Heart left ventricle (tissue), 16 donors: Measurements from ENCODE around the gene ERC1. TPM values are rescaled to one million over a fixed set of nuclear protein-coding genes. Genes with fewer than 3 reads are reported as not detected.

Experiments used
- ATAC-seq, 4 donors: fragments of 200-7000 bp; cut with Tn5 transposase; one replicate each; pipeline ENCODE4 v1.9.1; 2020 to 2022; ENCODE audit warnings: moderate library complexity in 4 of 4, mild to moderate bottlenecking in 3 of 4, moderate number of reproducible peaks in 1 of 4
- DNase-seq, 5 donors: peaks; one replicate each; pipeline ENCODE4 v3.0.0-alpha.2; 2020
- H3K27ac ChIP-seq, 12 donors: fragments of 200-600 bp; sonication (generic) in 4 of 12; one replicate each; pipeline versions ENCODE4 v1.5.0 to v1.8.0; 2016 to 2022; ENCODE audit warnings: mild to moderate bottlenecking in 2 of 12
- H3K27me3 ChIP-seq, 9 donors: fragments of 200-600 bp; sonication (generic) in 2 of 9; one replicate each; pipeline versions ENCODE4 v1.5.1 to v1.8.0; 2016 to 2022; ENCODE audit warnings: mild to moderate bottlenecking in 3 of 9
- H3K36me3 ChIP-seq, 9 donors: fragments of 200-600 bp; sonication (generic) in 2 of 9; one replicate each; pipeline versions ENCODE4 v1.5.0 to v1.8.0; 2018 to 2022; ENCODE audit warnings: mild to moderate bottlenecking in 2 of 9
- H3K4me1 ChIP-seq, 12 donors: fragments of 200-600 bp; sonication (generic) in 4 of 12; one replicate each; pipeline versions ENCODE4 v1.5.0 to v1.8.0; 2016 to 2022; ENCODE audit warnings: mild to moderate bottlenecking in 3 of 12
- H3K4me3 ChIP-seq, 12 donors: fragments of 200-600 bp; sonication (generic) in 4 of 12; one replicate each; pipeline versions ENCODE4 v1.5.0 to v1.8.0; 2017 to 2022; ENCODE audit warnings: mild to moderate bottlenecking in 9 of 12, moderate library complexity in 4 of 12
- H3K9me3 ChIP-seq, 12 donors: fragments of 200-600 bp; sonication (generic) in 4 of 12; one replicate each; pipeline versions ENCODE4 v1.5.0 to v1.8.0; 2016 to 2022; ENCODE audit warnings: mild to moderate bottlenecking in 1 of 12
- POLR2A ChIP-seq, 2 donors: fragments of 450-650 bp; IDR thresholded peaks; one replicate each; pipeline ENCODE4 v1.6.1; 2017; ENCODE audit warnings: antibody characterized with exemption in 2 of 2, mild to moderate bottlenecking in 2 of 2, moderate library complexity in 2 of 2
- WGBS, 4 donors: extraction: QIAGEN DNeasy Blood & Tissue Kit in 2 of 4; methylation state at CpG; one replicate each; pipeline versions ENCODE4 v1.1.5 to v1.1.7; 2013 to 2018; 5-methylcytosine and 5-hydroxymethylcytosine counted together
- intact Hi-C, 10 donors: fragments of 100-400 bp; cut with DNase I; formaldehyde crosslinking; loops; one replicate each; pipeline versions ENCODE4 v1.11.1 to v1.14.2; 2022
- polyA plus RNA-seq, 2 donors: library from polyadenylated mRNA; stranded (reverse); fragments of 200-250 nt; gene quantifications; one replicate each; pipeline ENCODE4 v1.2.3, GENCODE V29; 2013
- total RNA-seq, 9 donors: library from RNA; depleted of rRNA in 2 of 9; stranded (reverse); fragments of >200 nt in 2 of 9; fragmentation: NEBNext Ultra II Directional in 3 of 9; extraction: Animal tissue kit (Norgen Biotek cat#: 25700) in 3 of 9; gene quantifications; one replicate each; pipeline versions ENCODE4 v1.1.0 to v1.2.4, GENCODE V29; 2016 to 2023
- TF ChIP-seq, protein P1 (sequence below), 12 donors: fragments of 200-600 bp; sonication (generic) in 4 of 12; IDR thresholded peaks; one replicate each; pipeline versions ENCODE4 v1.5.0 to v1.8.0; 2018 to 2022; ENCODE audit warnings: antibody characterized with exemption in 12 of 12, mild to moderate bottlenecking in 5 of 12
- donor health status: ischemic (EF 13 %, LVEDD 7.1; RV severe dilation, severe dysfunction).
- donor health status: healthy with polysubstance abuse.
- donor health status: DM: no; HTN: yes; CAD: no.
- donor health status: DM: no; HTN: no; CAD: no.
- donor health status: ischemic (EF 25% LVEDD 6.9; RV normal size, moderate dysfunction).
- donor health status: ischemic (EF 25% LVEDD 5.7; RV mildly dilated, moderate dysfunction).
- donor health status: healthy.
- donor health status: DM: yes; HTN: yes; CAD: no.
- donor health status: ischemic (EF 35%, LVEDD 5.7; RV mildly dilated, moderate dysfunction).
- donor health status: nonischemic (EF 11% LVEDD 7.7; RV severe dilation, severe dysfunction).
- donor health status: DM: yes; HTN: yes; CAD: no.
- donor health status: PGD.
- donor health status: ischemic (EF 29% LVEDD 5.4; RV normal size, mild dysfunction).
- donor health status: nonischemic (EF 23%, LVEDD 6.1; RV moderate dilation, normal function).

Gene ERC1
- total and polyA plus RNA-seq, 11 donors: 13.5 to 84.0 (median 47.9) TPM

GRCh38 chr12:1422604-1423315, 431.7 kb downstream of the ERC1 start:
- no peak for TF ChIP-seq POLR2A (IDR thresholded peaks at IDR 0.05)
- TF ChIP-seq, protein P1, sequence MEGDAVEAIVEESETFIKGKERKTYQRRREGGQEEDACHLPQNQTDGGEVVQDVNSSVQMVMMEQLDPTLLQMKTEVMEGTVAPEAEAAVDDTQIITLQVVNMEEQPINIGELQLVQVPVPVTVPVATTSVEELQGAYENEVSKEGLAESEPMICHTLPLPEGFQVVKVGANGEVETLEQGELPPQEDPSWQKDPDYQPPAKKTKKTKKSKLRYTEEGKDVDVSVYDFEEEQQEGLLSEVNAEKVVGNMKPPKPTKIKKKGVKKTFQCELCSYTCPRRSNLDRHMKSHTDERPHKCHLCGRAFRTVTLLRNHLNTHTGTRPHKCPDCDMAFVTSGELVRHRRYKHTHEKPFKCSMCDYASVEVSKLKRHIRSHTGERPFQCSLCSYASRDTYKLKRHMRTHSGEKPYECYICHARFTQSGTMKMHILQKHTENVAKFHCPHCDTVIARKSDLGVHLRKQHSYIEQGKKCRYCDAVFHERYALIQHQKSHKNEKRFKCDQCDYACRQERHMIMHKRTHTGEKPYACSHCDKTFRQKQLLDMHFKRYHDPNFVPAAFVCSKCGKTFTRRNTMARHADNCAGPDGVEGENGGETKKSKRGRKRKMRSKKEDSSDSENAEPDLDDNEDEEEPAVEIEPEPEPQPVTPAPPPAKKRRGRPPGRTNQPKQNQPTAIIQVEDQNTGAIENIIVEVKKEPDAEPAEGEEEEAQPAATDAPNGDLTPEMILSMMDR (IDR thresholded peaks at IDR 0.05): no peak
- Histone ChIP-seq H3K27me3 (no peaks in the 10 kb centered on the region), H3K4me1 (peaks cover 0 to 15% (median 3%) of the 10 kb centered on the region in 12 donors), H3K27ac (no peak overlapping the region), H3K36me3 (peaks cover 0 to 6% (median 0%) of the 10 kb centered on the region in 9 donors), H3K9me3 (peaks cover 0 to 28% (median 10%) of the 10 kb centered on the region in 12 donors), H3K4me3 (no peak overlapping the region)
- intact Hi-C loops: no loop called here
- DNase-seq (no peak), ATAC-seq (no peak)
- WGBS, 4 donors: 94 to 97% (median 96%) methylated on average over 4 of the region's 4 CpGs

DNA sequence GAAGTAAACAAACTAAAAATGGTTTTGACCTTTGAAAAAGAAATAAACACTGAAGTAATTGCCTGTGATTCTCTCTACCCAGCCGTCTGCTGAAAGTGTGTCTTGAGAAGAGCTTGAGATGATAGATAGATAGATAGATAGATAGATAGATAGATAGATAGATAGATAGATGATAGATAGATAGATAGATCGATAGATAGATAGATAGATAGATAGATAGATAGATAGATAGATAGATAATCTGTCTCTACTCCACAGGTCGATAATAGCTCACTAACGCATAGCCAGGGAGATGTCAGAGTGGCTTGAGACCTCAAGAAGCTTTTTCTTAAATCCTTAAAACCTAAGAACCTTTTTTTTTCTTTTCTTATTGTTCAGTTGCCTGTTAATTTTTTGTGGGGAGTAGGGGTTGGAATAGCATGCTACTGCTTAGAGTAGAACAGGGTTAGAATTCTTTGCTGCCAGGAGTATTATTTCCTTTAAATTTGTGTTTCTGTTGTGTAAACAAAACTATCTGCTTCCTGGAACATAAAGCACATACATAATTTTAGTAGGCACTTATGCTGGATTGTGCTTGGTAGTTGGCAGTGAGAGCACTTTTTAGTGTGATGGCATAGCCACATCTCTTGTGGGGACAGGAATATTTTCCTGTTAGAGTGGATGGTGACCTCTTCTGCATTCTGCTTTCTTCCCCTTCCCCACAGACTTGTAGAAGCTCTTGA, 433.8 kb downstream of the ERC1 start:
- H3K4me1 ChIP-seq: peaks cover 0 to 24% (median 4%) of the 10 kb centered on the region in 12 donors
- no peak for DNase-seq
- 72 to 82% (median 79%) methylated on average over 4 of the region's 4 CpGs for WGBS, 4 donors
- no peak overlapping the region for H3K27ac ChIP-seq
- TF ChIP-seq, protein P1 (IDR thresholded peaks at IDR 0.05): no peak
- no peak for TF ChIP-seq POLR2A (IDR thresholded peaks at IDR 0.05)
- H3K36me3 ChIP-seq: peaks cover 0 to 3% (median 0%) of the 10 kb centered on the region in 9 donors
- H3K4me3 ChIP-seq: no peak overlapping the region
- peaks cover 0 to 24% (median 10%) of the 10 kb centered on the region in 12 donors for H3K9me3 ChIP-seq
- no peaks in the 10 kb centered on the region for H3K27me3 ChIP-seq
- peak in 1 of 4 donors; percentile 18 for ATAC-seq
- intact Hi-C loops: loop anchor here in 1 of 10 donors (2.0 kb wide), 1 partner anchor 14 kb away; no protein-coding TSS in a partner anchor

DNA sequence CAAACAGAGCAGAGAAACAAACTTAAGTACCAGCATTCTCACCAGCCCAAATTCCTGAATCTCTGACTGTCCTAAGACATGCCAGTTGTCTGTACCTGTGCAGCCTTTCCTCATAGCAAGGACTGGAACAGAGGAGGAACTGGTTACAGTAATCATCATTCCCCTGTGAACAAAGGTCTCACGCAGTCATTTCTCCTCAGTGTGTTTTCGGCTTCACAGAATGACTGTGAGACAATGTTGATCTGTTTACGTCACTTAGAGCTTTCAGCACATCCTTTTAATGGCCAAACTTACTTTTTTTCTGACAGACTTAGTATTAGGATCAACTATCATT, 434.3 kb downstream of the ERC1 start:
- no peak overlapping the region for H3K4me3 ChIP-seq
- H3K4me1 ChIP-seq: peaks cover 0 to 25% (median 4%) of the 10 kb centered on the region in 12 donors
- no peak for ATAC-seq
- TF ChIP-seq POLR2A (IDR thresholded peaks at IDR 0.05): no peak
- TF ChIP-seq, protein P1 (IDR thresholded peaks at IDR 0.05): no peak
- H3K27ac ChIP-seq: no peak overlapping the region
- 91 to 93% (median 92%) methylated on average over 3 of the region's 3 CpGs for WGBS, 4 donors
- H3K27me3 ChIP-seq: no peaks in the 10 kb centered on the region
- DNase-seq: no peak
- intact Hi-C loops: loop anchor here in 1 of 10 donors (2.0 kb wide), 1 partner anchor 15 kb away; no protein-coding TSS in a partner anchor
- H3K36me3 ChIP-seq: peaks cover 0 to 3% (median 0%) of the 10 kb centered on the region in 9 donors
- peaks cover 0 to 19% (median 9%) of the 10 kb centered on the region in 12 donors for H3K9me3 ChIP-seq

DNA sequence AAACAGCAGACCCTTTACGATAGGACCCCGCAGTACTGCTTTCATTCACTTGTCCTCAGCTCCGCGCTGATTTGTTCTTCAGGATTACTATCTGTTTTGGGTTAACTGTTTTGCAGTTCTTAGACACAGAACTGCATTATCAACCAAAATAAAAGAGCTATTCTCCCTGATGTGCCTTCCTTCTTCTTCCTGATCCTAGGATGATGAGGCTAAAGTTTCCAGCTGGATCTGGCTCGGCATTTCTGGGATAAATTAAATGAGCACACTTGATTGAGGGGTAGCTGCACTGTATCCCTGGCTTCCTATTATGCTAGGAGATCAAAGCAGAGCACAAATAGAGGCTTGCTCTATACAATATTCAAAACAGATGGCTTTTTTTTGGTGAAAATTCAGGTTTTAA, 437.6 kb downstream of the ERC1 start:
- DNase-seq (no peak), ATAC-seq (no peak)
- intact Hi-C loops: no loop called here
- WGBS, 4 donors: 87 to 95% (median 94%) methylated on average over 5 of the region's 5 CpGs
- Histone ChIP-seq H3K36me3 (no peaks in the 10 kb centered on the region), H3K9me3 (no peaks in the 10 kb centered on the region), H3K27me3 (no peaks in the 10 kb centered on the region), H3K4me1 (peaks cover 0 to 25% (median 4%) of the 10 kb centered on the region in 12 donors), H3K4me3 (no peak overlapping the region), H3K27ac (no peak overlapping the region)
- no peak for TF ChIP-seq POLR2A (IDR thresholded peaks at IDR 0.05)
- TF ChIP-seq, protein P1 (IDR thresholded peaks at IDR 0.05): no peak
